ENCODE results near the gene ANO10. TPM values are rescaled to one million over a fixed set of nuclear protein-coding genes. Genes with fewer than 3 reads are reported as not detected.

The ANO10 gene
- polyA plus RNA-seq, 1 donor = 21.5 TPM

DNA sequence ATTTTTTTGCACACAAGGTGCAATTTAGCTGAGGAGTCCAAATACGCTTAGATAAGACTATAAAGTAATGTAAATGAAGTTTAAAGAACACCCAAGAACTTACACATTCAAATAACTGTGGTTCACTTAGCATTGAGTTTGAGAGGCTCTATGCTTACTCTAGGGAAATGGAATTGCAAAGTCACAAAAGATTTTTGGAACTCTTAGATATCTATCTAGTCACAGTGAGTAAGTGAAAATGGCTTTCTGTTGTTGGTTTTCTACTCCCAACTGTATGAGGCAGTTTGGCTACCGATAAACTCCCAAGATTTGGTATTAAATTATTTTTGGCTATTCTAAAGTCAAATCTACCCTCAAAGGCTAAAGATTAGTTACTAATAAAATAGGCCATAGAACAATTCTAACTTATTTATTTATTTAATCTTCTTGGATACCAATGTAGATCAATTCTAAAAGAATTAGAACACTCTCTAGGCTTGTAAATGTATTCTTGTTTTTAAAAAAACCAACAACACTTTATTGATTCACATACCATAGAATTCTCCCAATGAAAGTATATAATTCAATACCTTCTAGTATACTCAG lies 170.0 kb downstream of the ANO10 start:
- H3K4me3 ChIP-seq (ENCODE audit: low read length) = no peak overlapping the region
- no peaks in the 10 kb centered on the region for H3K27me3 ChIP-seq (ENCODE audit: control insufficient read depth, insufficient read depth, low read length)
- no peak for DNase-seq
- no peaks in the 10 kb centered on the region for H3K36me3 ChIP-seq (ENCODE audit: control insufficient read depth, insufficient read depth, low read length)
- WGBS (ENCODE audit: insufficient coverage, low lambda C conversion rate) = no CpG with 5 or more reads among the region's 2 CpGs
- no peaks in the 10 kb centered on the region for H3K4me1 ChIP-seq (ENCODE audit: control insufficient read depth, insufficient read depth, low read length)
- H3K27ac ChIP-seq (ENCODE audit: low read length) = no peak overlapping the region
- H3K9me3 ChIP-seq (ENCODE audit: control insufficient read depth, low read depth, low read length) = no peaks in the 10 kb centered on the region

DNA sequence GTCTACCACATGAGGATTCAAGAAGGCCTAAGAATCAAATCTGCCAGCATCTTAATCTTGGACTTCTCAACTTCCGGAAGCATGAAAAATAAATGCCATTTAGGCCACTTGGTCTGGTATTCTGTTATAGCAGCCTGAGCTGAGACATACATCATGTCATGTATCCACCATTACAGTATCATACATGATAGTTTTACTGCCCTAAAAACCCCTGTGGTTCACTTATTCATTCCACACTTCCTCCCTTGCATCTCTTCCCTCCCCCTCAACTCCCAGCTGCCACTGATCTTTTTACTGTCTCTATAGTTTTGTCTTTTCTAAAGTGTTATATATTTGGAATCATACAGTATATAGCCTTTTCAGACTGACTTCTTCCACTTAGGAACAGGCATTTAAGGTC lies 173.7 kb downstream of the ANO10 start:
- Histone ChIP-seq H3K4me3 (ENCODE audit: low read length) (no peak overlapping the region), H3K27me3 (ENCODE audit: control insufficient read depth, insufficient read depth, low read length) (no peaks in the 10 kb centered on the region), H3K27ac (ENCODE audit: low read length) (no peak overlapping the region), H3K36me3 (ENCODE audit: control insufficient read depth, insufficient read depth, low read length) (no peaks in the 10 kb centered on the region), H3K4me1 (ENCODE audit: control insufficient read depth, insufficient read depth, low read length) (no peaks in the 10 kb centered on the region), H3K9me3 (ENCODE audit: control insufficient read depth, low read depth, low read length) (no peaks in the 10 kb centered on the region)
- WGBS (ENCODE audit: insufficient coverage, low lambda C conversion rate) = no CpG with 5 or more reads among the region's 1 CpG
- DNase-seq = no peak

DNA sequence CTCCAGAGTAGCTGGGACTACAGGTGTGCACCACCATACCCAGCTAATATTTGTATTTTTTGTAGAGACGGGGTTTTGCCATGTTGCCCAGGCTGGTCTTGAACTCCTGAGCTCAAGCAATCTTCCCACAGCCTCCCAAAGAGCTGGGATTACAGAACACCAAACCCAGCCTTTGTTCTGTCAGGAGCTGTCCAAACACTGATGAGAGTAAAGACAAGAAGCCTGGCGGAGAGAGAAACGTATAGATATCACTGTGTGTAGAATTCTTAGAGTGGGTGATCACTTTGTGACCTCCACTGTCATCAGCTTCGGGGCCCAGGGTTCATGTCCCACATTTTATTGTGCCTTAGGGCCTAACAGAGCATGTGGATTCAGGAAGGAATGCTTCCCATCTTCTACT lies 176.0 kb downstream of the ANO10 start:
- H3K9me3 ChIP-seq (ENCODE audit: control insufficient read depth, low read depth, low read length) = no peaks in the 10 kb centered on the region
- no peaks in the 10 kb centered on the region for H3K27me3 ChIP-seq (ENCODE audit: control insufficient read depth, insufficient read depth, low read length)
- no CpG with 5 or more reads among the region's 4 CpGs for WGBS (ENCODE audit: insufficient coverage, low lambda C conversion rate)
- no peak for DNase-seq
- no peak overlapping the region for H3K4me3 ChIP-seq (ENCODE audit: low read length)
- no peaks in the 10 kb centered on the region for H3K36me3 ChIP-seq (ENCODE audit: control insufficient read depth, insufficient read depth, low read length)
- no peaks in the 10 kb centered on the region for H3K4me1 ChIP-seq (ENCODE audit: control insufficient read depth, insufficient read depth, low read length)
- H3K27ac ChIP-seq (ENCODE audit: low read length) = no peak overlapping the region

DNA sequence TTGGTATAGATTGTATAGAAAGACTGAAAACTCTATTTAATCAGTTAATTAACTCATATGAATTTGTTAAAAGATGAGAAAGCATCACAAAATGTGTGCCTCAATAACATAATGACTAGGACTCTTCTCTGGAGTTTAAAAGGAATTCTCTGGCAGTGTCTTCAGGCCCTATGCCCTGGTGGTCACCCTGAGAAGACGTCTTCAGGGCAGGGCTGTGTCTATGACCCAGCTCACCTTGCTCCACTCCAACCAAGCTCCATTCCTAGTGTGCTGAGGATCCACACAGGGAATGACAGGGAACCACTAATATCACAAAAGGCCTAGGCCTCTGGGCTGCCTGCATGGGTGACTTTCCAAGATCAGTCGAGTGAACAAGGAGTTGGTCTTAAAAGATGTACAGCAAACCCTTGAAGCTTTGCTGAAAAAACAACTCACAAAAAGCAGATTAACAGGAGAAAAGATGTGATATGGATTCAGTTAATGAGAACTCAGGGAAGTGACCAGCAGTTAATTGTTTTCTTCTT lies 178.9 kb downstream of the ANO10 start:
- peaks cover 10% of the 10 kb centered on the region for H3K9me3 ChIP-seq (ENCODE audit: control insufficient read depth, low read depth, low read length)
- WGBS (ENCODE audit: insufficient coverage, low lambda C conversion rate) = no CpG with 5 or more reads among the region's 2 CpGs
- DNase-seq = no peak
- H3K27ac ChIP-seq (ENCODE audit: low read length) = no peak overlapping the region
- no peaks in the 10 kb centered on the region for H3K4me1 ChIP-seq (ENCODE audit: control insufficient read depth, insufficient read depth, low read length)
- H3K4me3 ChIP-seq (ENCODE audit: low read length) = no peak overlapping the region
- no peaks in the 10 kb centered on the region for H3K36me3 ChIP-seq (ENCODE audit: control insufficient read depth, insufficient read depth, low read length)
- H3K27me3 ChIP-seq (ENCODE audit: control insufficient read depth, insufficient read depth, low read length) = no peaks in the 10 kb centered on the region

DNA sequence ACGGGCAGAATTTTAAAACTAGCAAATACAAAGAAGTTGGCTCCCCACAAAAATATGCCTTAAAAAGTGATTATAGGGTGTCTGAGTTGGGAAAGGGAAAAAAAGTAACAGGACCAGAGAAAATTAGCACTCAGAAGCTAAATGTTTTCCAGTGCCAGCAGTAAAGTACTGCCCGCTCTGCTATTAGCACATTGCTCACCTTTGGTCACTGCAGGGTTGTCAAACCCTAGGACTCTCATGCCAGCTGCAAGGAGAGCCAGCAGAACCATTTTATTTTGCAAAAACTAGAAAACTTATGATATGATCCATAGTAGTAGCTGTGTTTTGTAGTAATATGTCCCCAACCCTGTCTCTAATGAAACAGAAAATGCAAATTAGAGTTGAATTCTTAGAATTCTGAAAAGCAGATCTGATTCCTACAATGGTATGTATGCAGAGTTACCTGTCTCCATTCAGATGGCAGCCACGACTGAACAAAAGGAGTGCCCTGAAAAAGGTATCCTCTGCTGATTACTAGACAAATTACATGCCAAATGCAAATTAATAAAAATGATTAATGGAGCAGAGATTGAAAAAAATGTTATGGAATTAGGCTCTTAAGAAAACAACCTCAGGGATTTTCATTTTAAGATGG lies 185.2 kb downstream of the ANO10 start:
- DNase-seq = no peak
- Histone ChIP-seq H3K9me3 (ENCODE audit: control insufficient read depth, low read depth, low read length) (peaks cover 10% of the 10 kb centered on the region), H3K27ac (ENCODE audit: low read length) (no peak overlapping the region), H3K4me1 (ENCODE audit: control insufficient read depth, insufficient read depth, low read length) (no peaks in the 10 kb centered on the region), H3K4me3 (ENCODE audit: low read length) (no peak overlapping the region), H3K36me3 (ENCODE audit: control insufficient read depth, insufficient read depth, low read length) (no peaks in the 10 kb centered on the region), H3K27me3 (ENCODE audit: control insufficient read depth, insufficient read depth, low read length) (no peaks in the 10 kb centered on the region)
- no CpG with 5 or more reads among the region's 3 CpGs for WGBS (ENCODE audit: insufficient coverage, low lambda C conversion rate)

DNA sequence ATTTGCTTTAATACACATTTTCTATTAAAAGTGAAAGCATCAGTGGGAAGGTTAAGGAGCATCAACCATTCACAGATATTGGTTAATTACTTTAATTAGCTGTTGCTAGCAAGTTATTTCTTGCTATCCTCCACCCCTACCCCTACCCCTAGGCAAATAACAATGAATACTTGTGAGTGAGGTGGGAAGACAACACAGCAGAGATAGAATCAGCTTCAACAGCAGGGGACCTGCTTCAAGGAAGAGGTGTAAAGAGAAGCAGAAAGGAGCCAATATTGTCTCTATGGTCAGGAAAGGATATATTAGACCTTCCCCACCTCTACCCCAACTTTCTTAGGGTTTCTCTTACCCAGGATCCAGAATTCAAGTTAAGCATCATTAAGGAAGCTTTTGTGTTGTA lies 186.1 kb downstream of the ANO10 start:
- no peak for DNase-seq
- no peaks in the 10 kb centered on the region for H3K27me3 ChIP-seq (ENCODE audit: control insufficient read depth, insufficient read depth, low read length)
- H3K36me3 ChIP-seq (ENCODE audit: control insufficient read depth, insufficient read depth, low read length) = no peaks in the 10 kb centered on the region
- H3K4me1 ChIP-seq (ENCODE audit: control insufficient read depth, insufficient read depth, low read length) = no peaks in the 10 kb centered on the region
- no peak overlapping the region for H3K4me3 ChIP-seq (ENCODE audit: low read length)
- no peak overlapping the region for H3K27ac ChIP-seq (ENCODE audit: low read length)
- H3K9me3 ChIP-seq (ENCODE audit: control insufficient read depth, low read depth, low read length) = peaks cover 10% of the 10 kb centered on the region

DNA sequence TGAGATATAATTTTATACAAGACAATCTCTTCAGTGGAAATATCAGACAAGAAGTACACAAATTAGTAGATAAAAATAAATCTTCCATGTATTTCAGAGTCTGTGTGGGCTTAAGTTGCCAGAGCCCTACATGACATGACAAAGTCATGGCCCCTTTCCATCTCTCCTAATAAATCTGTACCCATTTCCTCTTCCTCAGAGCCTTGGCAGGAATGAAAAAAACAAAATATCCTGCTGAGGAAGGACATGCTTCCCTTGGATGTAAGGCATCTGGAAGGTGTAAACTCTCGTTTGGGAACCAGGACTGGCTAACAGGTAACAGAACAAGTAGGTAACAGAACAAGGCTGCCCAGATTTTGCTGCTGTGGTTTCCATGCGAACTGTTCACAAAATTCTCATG lies 187.4 kb downstream of the ANO10 start:
- DNase-seq = no peak
- Histone ChIP-seq H3K9me3 (ENCODE audit: control insufficient read depth, low read depth, low read length) (peaks cover 8% of the 10 kb centered on the region), H3K36me3 (ENCODE audit: control insufficient read depth, insufficient read depth, low read length) (no peaks in the 10 kb centered on the region), H3K27me3 (ENCODE audit: control insufficient read depth, insufficient read depth, low read length) (no peaks in the 10 kb centered on the region), H3K27ac (ENCODE audit: low read length) (no peak overlapping the region), H3K4me3 (ENCODE audit: low read length) (no peak overlapping the region), H3K4me1 (ENCODE audit: control insufficient read depth, insufficient read depth, low read length) (no peaks in the 10 kb centered on the region)
- WGBS (ENCODE audit: insufficient coverage, low lambda C conversion rate) = 88% methylated on average over 1 of the region's 2 CpGs

DNA sequence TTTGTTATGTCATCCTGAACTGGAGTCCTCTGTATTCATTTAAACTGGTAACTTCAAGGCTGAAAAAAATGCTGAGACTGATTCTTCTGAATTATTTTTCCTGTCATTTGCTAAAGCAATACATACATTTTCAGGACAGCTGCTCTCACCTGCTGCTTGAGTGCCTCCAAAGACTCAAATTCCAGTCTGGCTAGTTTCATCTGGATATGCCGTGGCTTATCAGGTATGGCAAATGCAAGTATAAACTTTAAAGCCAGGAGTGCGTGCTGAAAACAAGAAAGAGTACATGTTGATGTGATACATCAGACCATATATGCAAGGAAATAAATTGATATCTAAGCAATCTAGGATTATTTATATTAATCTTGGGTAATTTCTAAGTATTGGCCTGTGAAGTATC lies 189.3 kb downstream of the ANO10 start:
- WGBS (ENCODE audit: insufficient coverage, low lambda C conversion rate) = 75% methylated on average over 2 of the region's 2 CpGs
- H3K9me3 ChIP-seq (ENCODE audit: control insufficient read depth, low read depth, low read length) = no peaks in the 10 kb centered on the region
- no peaks in the 10 kb centered on the region for H3K36me3 ChIP-seq (ENCODE audit: control insufficient read depth, insufficient read depth, low read length)
- H3K4me1 ChIP-seq (ENCODE audit: control insufficient read depth, insufficient read depth, low read length) = no peaks in the 10 kb centered on the region
- no peaks in the 10 kb centered on the region for H3K27me3 ChIP-seq (ENCODE audit: control insufficient read depth, insufficient read depth, low read length)
- H3K4me3 ChIP-seq (ENCODE audit: low read length) = no peak overlapping the region
- DNase-seq = no peak
- no peak overlapping the region for H3K27ac ChIP-seq (ENCODE audit: low read length)

DNA sequence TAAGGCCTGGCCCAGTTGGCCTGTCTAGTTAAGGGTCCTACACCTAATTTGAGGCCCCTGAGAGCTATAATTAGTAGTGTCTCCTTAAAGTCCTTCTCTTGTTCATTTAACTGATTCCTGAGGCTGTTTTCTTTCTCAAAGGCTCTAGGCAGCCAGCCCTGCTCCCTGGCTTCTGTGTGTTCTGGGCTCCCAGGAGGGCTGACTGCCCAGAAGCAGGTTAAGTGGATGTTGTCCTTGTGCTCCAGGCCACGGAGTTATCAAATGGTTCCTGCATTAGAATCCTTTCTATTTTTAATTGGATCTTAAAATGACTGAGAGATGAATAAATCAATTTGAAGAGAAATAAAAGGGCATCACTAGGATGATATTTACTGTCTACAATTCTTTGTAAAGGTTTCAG lies 195.4 kb downstream of the ANO10 start:
- Histone ChIP-seq H3K36me3 (ENCODE audit: control insufficient read depth, insufficient read depth, low read length) (no peaks in the 10 kb centered on the region), H3K27me3 (ENCODE audit: control insufficient read depth, insufficient read depth, low read length) (no peaks in the 10 kb centered on the region), H3K9me3 (ENCODE audit: control insufficient read depth, low read depth, low read length) (peaks cover 4% of the 10 kb centered on the region), H3K4me3 (ENCODE audit: low read length) (no peak overlapping the region), H3K4me1 (ENCODE audit: control insufficient read depth, insufficient read depth, low read length) (no peaks in the 10 kb centered on the region), H3K27ac (ENCODE audit: low read length) (no peak overlapping the region)
- no CpG with 5 or more reads among the region's 1 CpG for WGBS (ENCODE audit: insufficient coverage, low lambda C conversion rate)
- DNase-seq = no peak

DNA sequence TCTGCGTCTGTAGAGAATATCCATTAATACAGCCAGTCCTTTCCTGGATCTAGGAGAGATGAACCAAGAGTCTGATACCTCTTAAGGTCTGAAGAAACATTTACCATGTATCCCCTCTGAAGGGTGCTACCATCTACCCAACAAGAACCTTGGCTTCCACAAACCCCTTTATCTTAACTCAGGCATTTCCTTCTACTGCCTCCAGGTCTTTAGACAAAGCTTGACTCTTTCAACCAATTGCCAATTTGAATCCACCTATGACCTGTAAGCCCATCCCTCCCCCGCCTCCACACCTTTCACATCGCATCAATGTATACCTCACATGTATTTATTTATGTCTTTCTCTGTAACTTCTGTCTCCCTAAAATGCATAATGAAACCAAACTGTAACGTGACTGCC lies 196.0 kb downstream of the ANO10 start:
- Histone ChIP-seq H3K36me3 (ENCODE audit: control insufficient read depth, insufficient read depth, low read length) (no peaks in the 10 kb centered on the region), H3K27me3 (ENCODE audit: control insufficient read depth, insufficient read depth, low read length) (no peaks in the 10 kb centered on the region), H3K4me1 (ENCODE audit: control insufficient read depth, insufficient read depth, low read length) (no peaks in the 10 kb centered on the region), H3K4me3 (ENCODE audit: low read length) (no peak overlapping the region), H3K9me3 (ENCODE audit: control insufficient read depth, low read depth, low read length) (peaks cover 4% of the 10 kb centered on the region), H3K27ac (ENCODE audit: low read length) (no peak overlapping the region)
- no peak for DNase-seq
- WGBS (ENCODE audit: insufficient coverage, low lambda C conversion rate) = 83% methylated on average over 1 of the region's 4 CpGs

DNA sequence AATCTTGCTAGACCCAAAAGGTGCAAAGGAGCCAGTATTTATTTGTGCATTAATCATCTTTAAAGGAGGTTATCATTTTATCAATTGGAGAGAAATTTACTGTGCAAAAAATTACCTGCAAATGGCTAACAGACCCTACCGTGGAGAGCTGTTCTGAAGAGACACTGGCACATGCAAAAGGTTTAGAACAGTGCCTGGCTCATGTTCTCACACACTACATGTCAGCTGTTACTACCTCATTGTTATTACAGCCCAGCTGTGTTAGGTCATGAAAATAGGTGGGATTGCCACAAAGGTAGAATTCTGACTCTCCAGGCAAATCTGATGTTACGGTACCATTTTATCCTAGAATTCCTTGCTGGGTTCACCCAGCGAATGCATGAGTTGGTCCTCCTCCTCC lies 198.2 kb downstream of the ANO10 start:
- H3K36me3 ChIP-seq (ENCODE audit: control insufficient read depth, insufficient read depth, low read length) = no peaks in the 10 kb centered on the region
- no peak overlapping the region for H3K27ac ChIP-seq (ENCODE audit: low read length)
- WGBS (ENCODE audit: insufficient coverage, low lambda C conversion rate) = no CpG with 5 or more reads among the region's 3 CpGs
- H3K27me3 ChIP-seq (ENCODE audit: control insufficient read depth, insufficient read depth, low read length) = no peaks in the 10 kb centered on the region
- H3K9me3 ChIP-seq (ENCODE audit: control insufficient read depth, low read depth, low read length) = peaks cover 4% of the 10 kb centered on the region
- no peak for DNase-seq
- no peaks in the 10 kb centered on the region for H3K4me1 ChIP-seq (ENCODE audit: control insufficient read depth, insufficient read depth, low read length)
- no peak overlapping the region for H3K4me3 ChIP-seq (ENCODE audit: low read length)

All from large intestine (tissue), 3 donors.